ENCODE data around the gene PRKCQ.

PRKCQ gene

DNA sequence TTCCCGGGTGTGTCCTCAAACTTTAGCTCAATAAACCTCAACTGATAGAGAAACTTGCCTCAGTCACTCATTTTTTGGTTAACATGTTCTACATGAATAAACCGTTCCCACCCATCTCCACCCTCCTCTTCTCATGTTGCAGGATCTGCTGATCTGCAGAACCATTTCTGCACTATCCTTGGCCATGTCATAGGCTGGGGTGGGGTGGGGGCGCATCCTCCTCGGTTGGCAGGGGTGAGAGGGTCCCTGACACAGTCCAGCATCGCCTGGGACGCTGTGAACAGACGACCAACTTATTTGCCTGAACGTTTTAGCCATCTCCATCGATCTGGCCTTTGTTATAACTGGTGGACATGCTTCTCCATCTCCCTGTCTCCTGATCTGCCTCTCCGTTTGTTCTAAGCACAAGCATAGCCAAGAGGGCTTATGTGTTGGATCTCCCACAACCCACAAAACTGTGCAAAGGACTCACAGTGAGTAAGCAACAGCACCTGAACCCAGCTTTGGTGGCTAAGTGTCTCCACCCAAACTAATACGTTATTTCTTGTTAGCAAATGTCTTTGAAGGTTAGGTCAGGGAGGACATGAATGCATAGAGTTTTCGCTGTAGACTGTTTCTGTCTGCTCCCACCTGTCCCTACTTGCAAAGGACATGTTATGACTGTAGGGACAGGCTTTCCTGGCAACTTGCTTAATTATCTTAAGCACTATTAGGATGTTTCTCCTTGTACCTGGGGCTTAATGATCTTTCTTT lies 51.7 kb downstream of the PRKCQ start:
- ATAC-seq (ENCODE audit: low read depth) (no peak), DNase-seq (ENCODE audit: low spot score) (no peak)
- Histone ChIP-seq H3K9me3 (ENCODE audit: severe bottlenecking) (no peaks in the 10 kb centered on the region), H3K36me3 (ENCODE audit: low read depth) (no peaks in the 10 kb centered on the region), H3K27ac (ENCODE audit: poor library complexity, severe bottlenecking) (no peak overlapping the region), H3K4me3 (ENCODE audit: severe bottlenecking) (no peak overlapping the region), H3K4me1 (ENCODE audit: insufficient read depth, poor library complexity, severe bottlenecking) (no peaks in the 10 kb centered on the region), H3K27me3 (ENCODE audit: insufficient read depth, poor library complexity, severe bottlenecking) (no peaks in the 10 kb centered on the region)
- TF ChIP-seq, protein P1, sequence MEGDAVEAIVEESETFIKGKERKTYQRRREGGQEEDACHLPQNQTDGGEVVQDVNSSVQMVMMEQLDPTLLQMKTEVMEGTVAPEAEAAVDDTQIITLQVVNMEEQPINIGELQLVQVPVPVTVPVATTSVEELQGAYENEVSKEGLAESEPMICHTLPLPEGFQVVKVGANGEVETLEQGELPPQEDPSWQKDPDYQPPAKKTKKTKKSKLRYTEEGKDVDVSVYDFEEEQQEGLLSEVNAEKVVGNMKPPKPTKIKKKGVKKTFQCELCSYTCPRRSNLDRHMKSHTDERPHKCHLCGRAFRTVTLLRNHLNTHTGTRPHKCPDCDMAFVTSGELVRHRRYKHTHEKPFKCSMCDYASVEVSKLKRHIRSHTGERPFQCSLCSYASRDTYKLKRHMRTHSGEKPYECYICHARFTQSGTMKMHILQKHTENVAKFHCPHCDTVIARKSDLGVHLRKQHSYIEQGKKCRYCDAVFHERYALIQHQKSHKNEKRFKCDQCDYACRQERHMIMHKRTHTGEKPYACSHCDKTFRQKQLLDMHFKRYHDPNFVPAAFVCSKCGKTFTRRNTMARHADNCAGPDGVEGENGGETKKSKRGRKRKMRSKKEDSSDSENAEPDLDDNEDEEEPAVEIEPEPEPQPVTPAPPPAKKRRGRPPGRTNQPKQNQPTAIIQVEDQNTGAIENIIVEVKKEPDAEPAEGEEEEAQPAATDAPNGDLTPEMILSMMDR (IDR thresholded peaks at IDR 0.05; ENCODE audit: poor library complexity, severe bottlenecking), result no peak

DNA sequence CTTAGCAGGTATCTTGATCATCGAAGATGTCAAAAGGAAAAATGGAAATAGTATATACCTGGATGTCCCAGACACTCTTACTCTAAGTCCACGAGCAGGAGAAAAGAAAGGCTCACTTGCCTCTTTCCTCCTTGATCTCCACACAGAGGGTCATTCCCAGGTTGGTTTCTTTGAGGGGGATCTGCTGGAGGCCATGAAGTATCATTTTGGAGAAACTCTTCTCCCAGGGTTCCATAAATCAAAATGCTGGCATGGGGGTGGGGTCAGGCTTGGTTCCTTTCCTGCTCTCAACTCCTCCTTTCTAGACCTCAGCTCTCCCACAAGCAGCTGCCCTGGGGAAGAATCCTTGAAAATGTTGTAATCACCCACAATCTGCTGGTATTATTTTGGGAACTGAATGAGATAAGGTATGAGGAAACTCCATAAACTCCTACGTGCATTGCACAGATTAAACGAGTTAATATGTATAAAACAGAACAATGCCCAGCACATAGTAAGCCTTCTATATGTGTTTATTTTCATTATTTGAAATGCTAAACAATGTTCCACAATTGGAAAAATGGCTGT lies 54.4 kb downstream of the PRKCQ start:
- no peaks in the 10 kb centered on the region for H3K27me3 ChIP-seq (ENCODE audit: insufficient read depth, poor library complexity, severe bottlenecking)
- ATAC-seq (ENCODE audit: low read depth), result no peak

DNA sequence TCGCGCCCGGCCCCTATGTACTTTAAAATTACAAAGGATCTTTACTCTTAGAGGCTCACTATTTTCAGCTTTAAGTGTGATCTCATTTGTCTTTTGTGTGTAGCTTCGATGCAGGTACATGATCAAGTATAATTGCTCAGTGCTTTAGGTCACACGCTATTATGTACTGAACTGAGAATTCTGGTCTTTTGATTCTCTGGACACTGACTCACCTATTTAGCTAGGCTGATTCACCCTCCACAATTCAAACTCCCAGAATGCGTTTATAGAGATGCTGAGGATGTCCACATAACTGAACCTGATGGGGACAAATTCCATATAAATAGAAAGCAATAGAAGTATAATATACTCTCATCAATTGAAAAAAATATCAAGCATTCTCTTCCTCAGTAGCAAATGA lies 57.8 kb downstream of the PRKCQ start:
- Histone ChIP-seq H3K27me3 (ENCODE audit: insufficient read depth, poor library complexity, severe bottlenecking) (no peaks in the 10 kb centered on the region), H3K4me3 (ENCODE audit: severe bottlenecking) (no peak overlapping the region), H3K4me1 (ENCODE audit: insufficient read depth, poor library complexity, severe bottlenecking) (no peaks in the 10 kb centered on the region), H3K27ac (ENCODE audit: poor library complexity, severe bottlenecking) (no peak overlapping the region), H3K36me3 (ENCODE audit: low read depth) (no peaks in the 10 kb centered on the region), H3K9me3 (ENCODE audit: severe bottlenecking) (no peaks in the 10 kb centered on the region)
- ATAC-seq (ENCODE audit: low read depth), result peak; percentile 84
- DNase-seq (ENCODE audit: low spot score), result no peak
- TF ChIP-seq, protein P1 (IDR thresholded peaks at IDR 0.05; ENCODE audit: poor library complexity, severe bottlenecking), result no peak

More for the DNA sequence above, 54.4 kb downstream of the PRKCQ start:
- no peaks in the 10 kb centered on the region for H3K36me3 ChIP-seq (ENCODE audit: low read depth)
- no peaks in the 10 kb centered on the region for H3K9me3 ChIP-seq (ENCODE audit: severe bottlenecking)
- H3K4me3 ChIP-seq (ENCODE audit: severe bottlenecking), result no peak overlapping the region
- TF ChIP-seq, protein P1 (IDR thresholded peaks at IDR 0.05; ENCODE audit: poor library complexity, severe bottlenecking), result no peak
- H3K27ac ChIP-seq (ENCODE audit: poor library complexity, severe bottlenecking), result no peak overlapping the region
- DNase-seq (ENCODE audit: low spot score), result no peak
- no peaks in the 10 kb centered on the region for H3K4me1 ChIP-seq (ENCODE audit: insufficient read depth, poor library complexity, severe bottlenecking)

DNA sequence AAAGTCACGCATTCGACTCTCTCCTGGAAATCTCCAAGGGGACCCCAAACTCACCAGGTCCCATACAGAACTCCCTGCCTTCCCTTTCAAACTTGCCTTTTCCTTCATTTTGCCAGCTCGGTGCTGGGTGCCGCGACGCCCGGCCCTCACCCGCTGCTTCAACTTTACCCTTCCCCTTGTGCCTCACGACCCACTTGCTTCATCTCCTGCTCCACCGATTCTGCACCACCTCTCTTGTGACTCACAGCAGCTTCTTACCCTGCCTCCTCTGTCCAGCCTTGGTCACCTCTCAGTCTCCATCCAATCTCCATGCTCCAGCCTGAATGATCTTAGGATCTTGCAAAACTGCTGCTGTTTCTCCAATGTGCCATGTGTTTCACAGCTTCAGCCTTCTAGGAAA lies 59.9 kb downstream of the PRKCQ start:
- TF ChIP-seq, protein P1 (IDR thresholded peaks at IDR 0.05; ENCODE audit: poor library complexity, severe bottlenecking), result no peak
- Histone ChIP-seq H3K27me3 (ENCODE audit: insufficient read depth, poor library complexity, severe bottlenecking) (no peaks in the 10 kb centered on the region), H3K9me3 (ENCODE audit: severe bottlenecking) (peaks cover 4% of the 10 kb centered on the region), H3K4me1 (ENCODE audit: insufficient read depth, poor library complexity, severe bottlenecking) (no peaks in the 10 kb centered on the region), H3K36me3 (ENCODE audit: low read depth) (no peaks in the 10 kb centered on the region), H3K27ac (ENCODE audit: poor library complexity, severe bottlenecking) (no peak overlapping the region), H3K4me3 (ENCODE audit: severe bottlenecking) (no peak overlapping the region)
- ATAC-seq (ENCODE audit: low read depth) (no peak), DNase-seq (ENCODE audit: low spot score) (no peak)
